Nephron (organoid): ENCODE results near the gene ASTN1.

Source experiments
- H3K27ac Mint-ChIP-seq, 3 experiments: 2 replicates each; pipeline ENCODE4 v1.8.0; 2020; ENCODE audit warnings: mixed read lengths in 3 of 3, mild to moderate bottlenecking in 2 of 3, moderate library complexity in 1 of 3
- H3K27me3 Mint-ChIP-seq: 2 replicates; pipeline ENCODE4 v1.8.0; 2021; ENCODE audit warnings: low read depth, mild to moderate bottlenecking, moderate library complexity, mixed read lengths
- H3K36me3 Mint-ChIP-seq: 2 replicates; pipeline ENCODE4 v1.8.0; 2020; ENCODE audit warnings: low read depth, mixed read lengths
- H3K4me1 Mint-ChIP-seq: 2 replicates; pipeline ENCODE4 v1.8.0; 2020; ENCODE audit warnings: mixed read lengths
- H3K4me3 Mint-ChIP-seq, 3 experiments: 2 replicates each; pipeline ENCODE4 v1.8.0; 2020; ENCODE audit warnings: mild to moderate bottlenecking in 3 of 3, mixed read lengths in 3 of 3, moderate library complexity in 2 of 3
- H3K9me3 Mint-ChIP-seq: 2 replicates; pipeline ENCODE4 v1.8.0; 2020; ENCODE audit warnings: mixed read lengths
- TF ChIP-seq, protein P1 (sequence below), 3 experiments: fragments of 200-600 bp; sonication (generic); IDR thresholded peaks; one replicate each; pipeline ENCODE4 v1.5.0; 2021; ENCODE audit warnings: antibody characterized with exemption in 3 of 3; ENCODE audit not compliant: unreplicated experiment in 3 of 3

ASTN1 gene

DNA sequence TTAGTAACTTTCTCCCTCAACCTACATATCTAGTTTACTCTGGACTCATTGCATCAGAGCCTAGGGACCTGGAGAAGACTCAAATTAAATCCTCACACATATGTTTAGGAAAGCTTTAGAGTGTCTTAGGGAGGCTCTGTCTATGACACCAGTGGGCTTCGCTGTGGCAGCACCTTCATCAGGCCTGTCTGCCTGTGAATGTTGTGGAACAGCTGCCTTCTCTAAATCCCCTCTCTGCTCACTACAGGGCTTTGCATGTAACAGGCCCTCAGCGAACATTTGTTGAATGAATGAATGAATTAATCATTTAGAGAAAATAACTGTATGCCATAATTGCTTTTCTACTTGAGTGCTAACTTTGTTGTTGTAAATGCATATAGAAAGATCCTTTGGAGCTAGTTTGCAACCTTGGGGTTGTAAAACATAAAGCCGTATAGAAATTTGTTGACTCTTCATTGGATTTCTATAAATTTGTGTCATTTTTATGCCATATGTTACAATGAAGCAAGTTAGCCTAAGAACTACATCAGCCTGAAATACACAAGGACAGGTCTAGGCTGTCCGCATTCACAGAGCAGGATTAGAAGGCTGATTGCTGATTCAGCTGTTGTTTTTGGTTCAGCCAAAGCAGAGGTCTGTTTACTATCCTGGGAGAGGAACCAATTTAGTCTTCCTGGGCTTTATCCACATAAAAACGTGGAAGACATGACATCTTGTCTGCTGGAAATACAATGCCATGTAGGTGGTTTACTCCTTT, 238.0 kb downstream of the ASTN1 start:
- H3K27ac Mint-ChIP-seq: peak overlapping the region in 2 of 3 experiments; percentile 20 to 23
- peaks cover under 1% of the 10 kb centered on the region for H3K9me3 Mint-ChIP-seq
- peaks cover 9% of the 10 kb centered on the region for H3K4me1 Mint-ChIP-seq
- peaks cover 27% of the 10 kb centered on the region for H3K36me3 Mint-ChIP-seq
- peaks cover 7% of the 10 kb centered on the region for H3K27me3 Mint-ChIP-seq
- no peak overlapping the region for H3K4me3 Mint-ChIP-seq
- TF ChIP-seq, protein P1, sequence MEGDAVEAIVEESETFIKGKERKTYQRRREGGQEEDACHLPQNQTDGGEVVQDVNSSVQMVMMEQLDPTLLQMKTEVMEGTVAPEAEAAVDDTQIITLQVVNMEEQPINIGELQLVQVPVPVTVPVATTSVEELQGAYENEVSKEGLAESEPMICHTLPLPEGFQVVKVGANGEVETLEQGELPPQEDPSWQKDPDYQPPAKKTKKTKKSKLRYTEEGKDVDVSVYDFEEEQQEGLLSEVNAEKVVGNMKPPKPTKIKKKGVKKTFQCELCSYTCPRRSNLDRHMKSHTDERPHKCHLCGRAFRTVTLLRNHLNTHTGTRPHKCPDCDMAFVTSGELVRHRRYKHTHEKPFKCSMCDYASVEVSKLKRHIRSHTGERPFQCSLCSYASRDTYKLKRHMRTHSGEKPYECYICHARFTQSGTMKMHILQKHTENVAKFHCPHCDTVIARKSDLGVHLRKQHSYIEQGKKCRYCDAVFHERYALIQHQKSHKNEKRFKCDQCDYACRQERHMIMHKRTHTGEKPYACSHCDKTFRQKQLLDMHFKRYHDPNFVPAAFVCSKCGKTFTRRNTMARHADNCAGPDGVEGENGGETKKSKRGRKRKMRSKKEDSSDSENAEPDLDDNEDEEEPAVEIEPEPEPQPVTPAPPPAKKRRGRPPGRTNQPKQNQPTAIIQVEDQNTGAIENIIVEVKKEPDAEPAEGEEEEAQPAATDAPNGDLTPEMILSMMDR (IDR thresholded peaks at IDR 0.05; ENCODE audit: unreplicated experiment in 3 of 3): no peak

DNA sequence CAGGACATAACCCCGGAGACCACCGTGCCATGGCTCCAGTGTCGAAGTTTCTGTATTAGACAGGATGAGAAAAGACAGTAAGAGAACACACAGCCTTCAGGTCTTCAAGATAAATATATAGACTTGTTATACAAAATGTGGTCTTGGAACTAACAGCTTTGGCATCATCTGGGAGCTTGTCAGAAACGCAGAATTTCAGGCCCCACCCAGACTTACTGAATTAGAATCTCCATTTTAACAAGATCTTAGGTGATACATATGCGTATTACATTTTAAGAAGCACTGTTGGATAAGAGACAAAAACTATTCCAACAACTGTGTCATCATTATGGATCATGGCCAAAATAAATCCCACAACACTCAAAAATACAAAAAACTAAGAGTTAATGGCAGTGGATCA, 239.3 kb downstream of the ASTN1 start:
- peaks cover 11% of the 10 kb centered on the region for H3K4me1 Mint-ChIP-seq
- H3K27me3 Mint-ChIP-seq: peaks cover 7% of the 10 kb centered on the region
- TF ChIP-seq, protein P1 (IDR thresholded peaks at IDR 0.05; ENCODE audit: unreplicated experiment in 3 of 3): no peak
- H3K27ac Mint-ChIP-seq: no peak overlapping the region
- H3K9me3 Mint-ChIP-seq: no peaks in the 10 kb centered on the region
- H3K36me3 Mint-ChIP-seq: peaks cover 18% of the 10 kb centered on the region
- H3K4me3 Mint-ChIP-seq: no peak overlapping the region

DNA sequence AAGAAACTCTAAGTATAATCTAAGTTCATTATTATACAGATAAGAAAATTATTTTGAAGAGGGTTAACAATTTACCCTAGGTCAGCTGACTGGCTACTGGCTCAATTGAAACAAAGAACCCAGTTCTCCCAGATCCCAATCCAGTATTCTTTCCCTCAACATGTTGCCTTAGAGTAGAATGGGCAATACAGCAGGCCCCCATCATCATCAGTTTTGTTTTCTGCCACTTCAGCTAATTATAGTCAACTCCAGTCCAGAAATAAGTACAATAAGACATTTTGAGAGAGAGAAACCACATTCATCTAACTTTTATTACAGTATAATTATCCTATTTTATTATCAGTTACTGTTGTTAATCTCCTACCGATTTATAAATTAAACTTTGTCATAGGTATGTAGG, 241.2 kb downstream of the ASTN1 start:
- peaks cover 6% of the 10 kb centered on the region for H3K27me3 Mint-ChIP-seq
- no peak overlapping the region for H3K4me3 Mint-ChIP-seq
- no peaks in the 10 kb centered on the region for H3K9me3 Mint-ChIP-seq
- peaks cover 11% of the 10 kb centered on the region for H3K4me1 Mint-ChIP-seq
- peaks cover 2% of the 10 kb centered on the region for H3K36me3 Mint-ChIP-seq
- H3K27ac Mint-ChIP-seq: no peak overlapping the region
- TF ChIP-seq, protein P1 (IDR thresholded peaks at IDR 0.05; ENCODE audit: unreplicated experiment in 3 of 3): no peak

DNA sequence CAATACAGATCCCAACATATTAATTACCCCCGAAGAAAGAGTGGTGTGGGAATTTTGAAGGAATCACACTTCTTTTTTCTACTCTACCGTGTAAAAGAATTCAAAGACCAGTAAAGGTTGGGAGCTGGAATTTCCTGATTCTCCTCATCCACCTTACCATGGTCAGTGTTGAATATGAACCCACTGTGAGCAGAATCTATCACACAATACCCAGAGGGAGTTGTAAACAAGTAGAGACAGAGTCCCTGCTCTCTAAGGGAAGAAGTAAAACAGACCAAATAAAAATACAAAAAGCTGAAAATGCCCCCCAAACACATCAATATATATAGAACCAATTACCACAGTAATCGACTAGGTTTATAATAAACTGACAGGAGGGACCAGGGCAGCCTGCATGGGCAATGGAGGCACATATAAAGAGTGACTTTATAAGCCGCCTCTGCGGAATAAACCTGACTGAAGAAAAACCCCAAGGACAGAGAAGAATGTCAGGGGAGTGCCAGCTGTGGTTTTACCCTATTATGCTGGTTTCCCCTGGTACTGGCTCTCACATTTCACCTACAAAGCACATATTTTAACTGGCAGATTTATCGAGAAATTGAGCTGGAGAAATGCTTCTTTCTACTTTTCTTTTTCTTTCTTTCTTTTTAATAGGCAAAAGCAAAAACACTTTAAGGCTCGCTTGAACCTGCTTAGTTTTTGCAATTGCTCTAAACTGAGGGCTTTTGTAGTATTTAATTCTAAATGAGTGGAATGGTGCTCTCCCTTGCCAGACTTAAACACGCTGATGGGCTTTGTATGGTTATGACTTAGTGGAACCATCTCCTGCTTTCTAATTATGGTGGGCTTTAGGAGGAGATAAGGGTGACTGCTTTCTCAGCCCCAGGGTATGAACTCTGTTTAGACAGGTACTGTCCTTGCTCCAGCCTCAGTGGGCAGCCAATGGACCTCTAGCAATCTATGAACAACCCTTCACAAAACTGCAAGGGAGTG, 244.8 kb downstream of the ASTN1 start:
- Mint-ChIP-seq H3K27ac (peak overlapping the region in 1 of 3 experiments; percentile 50), H3K36me3 (no peaks in the 10 kb centered on the region), H3K4me1 (peaks cover 5% of the 10 kb centered on the region), H3K27me3 (peaks cover 6% of the 10 kb centered on the region), H3K9me3 (no peaks in the 10 kb centered on the region), H3K4me3 (no peak overlapping the region)
- TF ChIP-seq, protein P1 (IDR thresholded peaks at IDR 0.05; ENCODE audit: unreplicated experiment in 3 of 3): no peak

DNA sequence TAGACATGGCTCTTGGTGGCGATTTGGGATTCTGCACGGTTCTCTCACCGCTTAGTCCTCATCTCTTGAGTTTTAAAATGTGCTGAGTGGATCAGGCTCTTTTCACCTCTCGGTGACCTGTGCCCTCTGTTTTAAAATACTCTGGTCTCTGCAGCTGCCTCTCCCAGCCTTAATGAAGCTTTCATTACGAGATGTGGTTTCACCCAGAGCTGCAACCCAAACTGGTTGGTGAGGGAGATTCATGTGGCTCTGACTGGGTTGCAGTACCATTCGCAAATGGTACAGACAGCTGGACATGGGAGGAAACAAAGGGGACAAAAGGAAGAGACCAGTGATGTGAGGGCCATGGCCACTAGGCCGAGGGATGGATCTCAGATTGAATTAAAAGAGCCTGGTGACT, 258.9 kb downstream of the ASTN1 start:
- TF ChIP-seq, protein P1 (IDR thresholded peaks at IDR 0.05; ENCODE audit: unreplicated experiment in 3 of 3): no peak
- no peak overlapping the region for H3K4me3 Mint-ChIP-seq
- H3K4me1 Mint-ChIP-seq: peaks cover 21% of the 10 kb centered on the region
- no peak overlapping the region for H3K27ac Mint-ChIP-seq
- no peaks in the 10 kb centered on the region for H3K36me3 Mint-ChIP-seq
- H3K9me3 Mint-ChIP-seq: no peaks in the 10 kb centered on the region
- H3K27me3 Mint-ChIP-seq: peaks cover 31% of the 10 kb centered on the region
